Endothelial cell of umbilical vein (primary cell): ENCODE results near the gene ELAC2.

ENCODE experiments used
- CTCF ChIP-seq, 2 donors: IDR thresholded peaks; 1 replicate in 1 of 2; 2 replicates in 1 of 2; pipeline ENCODE4 v1.5.1; 2011; ENCODE audit warnings: low read length in 2 of 2, mild to moderate bottlenecking in 2 of 2, moderate library complexity in 2 of 2, control low read depth in 1 of 2, inconsistent platforms in 1 of 2, low read depth in 1 of 2; ENCODE audit not compliant: insufficient read depth in 1 of 2; ENCODE audit errors: extremely low read depth in 1 of 2
- GATA2 ChIP-seq: IDR thresholded peaks from 2 replicates; pipeline ENCODE4 v1.7.0; 2011; ENCODE audit warnings: low read depth, mild to moderate bottlenecking, moderate library complexity, mixed read lengths, low read length; ENCODE audit not compliant: insufficient read length, insufficient read depth
- JUN ChIP-seq: IDR thresholded peaks from 2 replicates; pipeline ENCODE4 v1.6.1; 2011; ENCODE audit warnings: borderline replicate concordance, low read depth; ENCODE audit not compliant: insufficient read length, insufficient read depth
- MYC ChIP-seq: IDR thresholded peaks from one replicate; pipeline ENCODE4 v1.6.1; 2011; ENCODE audit warnings: mild to moderate bottlenecking, low read depth, low read length
- POLR2A ChIP-seq: IDR thresholded peaks from 2 replicates; pipeline ENCODE4 v1.6.1; 2012; ENCODE audit warnings: low read depth, mild to moderate bottlenecking, control low read depth, low read length
- POLR2AphosphoS5 ChIP-seq: IDR thresholded peaks from 2 replicates; pipeline ENCODE4 v1.6.1; 2012; ENCODE audit warnings: low read depth, mild to moderate bottlenecking, control low read depth, low read length, moderate library complexity; ENCODE audit not compliant: insufficient read depth
- TF ChIP-seq, protein P1 (sequence below): IDR thresholded peaks from 2 replicates; pipeline ENCODE4 v1.6.1; 2011; ENCODE audit not compliant: insufficient read depth, insufficient read length

- TF ChIP-seq, protein P1, sequence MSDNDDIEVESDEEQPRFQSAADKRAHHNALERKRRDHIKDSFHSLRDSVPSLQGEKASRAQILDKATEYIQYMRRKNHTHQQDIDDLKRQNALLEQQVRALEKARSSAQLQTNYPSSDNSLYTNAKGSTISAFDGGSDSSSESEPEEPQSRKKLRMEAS, result no peak
- TF ChIP-seq JUN, result no peak
- no peak for TF ChIP-seq POLR2AphosphoS5
- no peak for TF ChIP-seq CTCF (IDR thresholded peaks at IDR 0.05; ENCODE audit: extremely low read depth in 1 of 2, insufficient read depth in 1 of 2, low read depth in 1 of 2, low read length in 2 of 2)
- TF ChIP-seq POLR2A, result no peak
- TF ChIP-seq GATA2, result no peak
- TF ChIP-seq MYC, result no peak
Measured at GRCh38 chr17:12998461-12998860, 19.4 kb downstream of the ELAC2 start.
